GM11168 (cell line): Measurements from ENCODE around the gene PLCB4.
"Not testable (repeated sequence)": the region's sequence is repeated elsewhere in the genome, so short reads cannot be mapped to it uniquely, and the experiment has no call there.

ENCODE experiments used
- in situ Hi-C: fragments of 300-500 bp; cut with MboI; formaldehyde crosslinking; loops from one replicate; pipeline ENCODE4 v1.12.0; 2022; ENCODE audit warnings: low sequenced_read_pairs; ENCODE audit not compliant: unreplicated experiment

The PLCB4 gene

DNA sequence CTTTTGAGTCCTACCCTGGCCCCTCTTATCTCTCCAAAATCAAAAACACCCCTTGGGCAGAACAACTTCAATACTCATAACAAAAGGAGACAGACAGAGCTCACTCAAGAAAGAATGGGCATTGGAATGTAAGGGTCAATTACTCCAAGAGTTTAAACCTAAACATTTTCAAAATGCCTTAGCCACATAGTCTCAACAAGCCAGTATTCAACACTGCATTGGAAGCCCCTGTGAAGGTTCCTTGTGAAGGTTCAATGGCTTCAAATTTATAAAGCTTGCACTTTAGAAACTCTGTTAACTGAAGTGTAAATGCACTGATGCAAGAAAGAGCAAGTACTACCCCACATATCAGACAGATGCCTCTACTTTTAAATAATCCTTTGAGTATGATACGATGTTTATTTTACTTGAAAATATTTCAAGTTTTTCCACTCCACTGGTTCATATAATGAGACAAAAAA is 306.4 kb downstream of the PLCB4 start:
- in situ Hi-C loops: no loop called here

DNA sequence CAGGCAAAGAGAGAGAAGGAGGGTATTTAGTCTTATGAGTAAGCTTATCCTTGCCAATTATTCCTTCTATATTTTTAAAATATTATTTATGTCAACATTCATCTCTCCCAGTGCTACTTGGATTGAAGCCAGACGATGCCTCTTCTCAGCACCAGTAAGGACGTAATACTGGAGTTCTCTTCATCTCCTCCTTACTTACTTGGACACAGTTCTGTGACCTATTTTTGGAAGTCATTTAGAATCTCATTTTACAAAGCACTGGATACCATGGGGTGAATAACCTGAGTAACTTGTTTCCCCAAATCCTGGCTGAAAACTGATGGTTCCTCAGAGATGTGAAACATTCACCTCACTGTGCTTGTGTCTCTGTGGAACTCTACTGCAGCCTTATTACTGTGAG is 308.1 kb downstream of the PLCB4 start:
- in situ Hi-C loops: no loop called here

DNA sequence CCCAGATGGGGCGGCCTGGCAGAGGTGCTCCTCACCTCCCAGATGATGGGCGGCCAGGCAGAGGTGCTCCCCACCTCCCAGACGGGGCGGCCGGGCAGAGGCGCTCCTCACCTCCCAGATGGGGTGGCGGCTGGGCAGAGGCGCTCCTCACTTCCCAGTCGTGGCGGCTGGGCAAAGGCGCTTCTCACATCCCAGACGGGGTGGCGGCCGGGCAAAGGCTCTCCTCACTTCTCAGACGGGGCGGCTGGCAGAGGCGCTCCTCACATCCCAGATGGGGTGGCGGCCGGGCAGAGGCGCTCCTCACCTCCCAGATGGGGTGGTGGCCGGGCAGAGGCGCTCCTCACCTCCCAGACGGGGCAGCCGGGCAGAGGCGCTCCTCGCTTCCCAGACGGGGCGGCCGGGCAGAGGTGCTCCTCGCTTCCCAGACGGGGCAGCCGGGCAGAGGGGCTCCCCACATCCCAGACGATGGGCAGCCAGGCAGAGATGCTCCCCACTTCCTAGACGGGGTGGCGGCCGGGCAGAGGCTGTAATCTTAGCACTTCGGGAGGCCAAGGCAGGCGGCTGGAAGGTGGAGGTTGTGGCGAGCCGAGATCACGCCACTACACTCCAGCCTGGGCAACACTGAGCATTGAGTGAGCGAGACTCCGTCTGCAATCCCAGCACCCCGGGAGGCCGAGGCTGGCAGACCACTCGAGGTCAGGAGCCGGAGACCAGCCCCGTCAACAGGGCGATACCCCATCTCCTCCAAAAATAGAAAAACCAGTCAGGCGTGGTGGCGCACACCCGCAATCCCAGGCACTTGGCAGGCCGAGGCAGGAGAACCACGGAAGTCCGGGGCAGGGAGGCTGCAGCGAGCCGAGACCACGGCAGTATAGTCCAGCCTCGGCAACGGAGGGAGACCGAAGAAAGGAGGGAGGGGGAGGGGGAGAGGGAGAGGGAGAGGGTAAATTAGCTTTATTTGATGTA is 316.7 kb downstream of the PLCB4 start:
- in situ Hi-C loops: not testable (repeated sequence)

DNA sequence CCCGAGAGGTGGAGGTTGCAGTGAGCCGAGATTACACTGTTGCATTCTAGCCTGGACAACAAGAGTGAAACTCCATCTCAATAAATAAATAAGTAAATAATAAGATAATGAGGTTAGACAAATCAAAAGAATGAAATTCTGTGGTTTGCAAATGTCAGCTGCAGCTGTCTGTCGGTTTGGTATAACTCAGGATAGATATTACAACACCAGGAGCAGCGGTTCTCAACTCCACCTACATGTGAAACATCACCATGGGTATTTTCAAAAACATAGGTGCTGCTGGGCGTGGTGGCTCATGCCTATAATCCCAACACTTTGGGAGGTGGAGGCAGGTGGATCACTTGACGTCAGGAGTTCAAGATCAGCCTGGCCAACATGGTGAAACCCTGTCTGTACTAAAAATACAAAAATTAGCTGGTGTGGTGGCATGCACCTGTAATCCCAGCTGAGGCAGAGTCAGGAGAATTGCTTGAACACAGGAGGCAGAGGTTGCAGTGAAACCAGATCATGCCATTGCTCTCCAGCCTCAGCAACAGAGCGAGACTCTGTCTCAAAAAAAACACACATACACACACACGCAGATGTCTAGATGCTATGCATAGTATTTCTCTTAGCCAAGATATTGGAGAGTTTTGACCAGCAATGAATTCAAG is 319.4 kb downstream of the PLCB4 start:
- in situ Hi-C loops: no loop called here

DNA sequence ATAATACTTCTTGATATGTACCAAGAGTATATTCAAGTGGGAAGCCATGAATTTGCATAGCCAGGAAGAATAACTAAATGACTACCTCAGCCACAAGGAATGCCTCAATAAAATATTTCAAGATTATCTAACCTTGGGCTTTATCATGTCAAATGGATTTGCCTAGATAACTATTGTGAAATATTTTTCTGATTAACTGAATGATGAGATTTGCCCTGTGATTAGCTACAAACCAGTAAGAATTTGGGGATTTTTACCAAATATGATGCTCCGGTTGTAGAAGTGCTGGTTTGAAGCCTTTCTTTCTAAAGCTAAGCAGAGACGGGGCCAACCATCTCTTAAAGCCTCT is 319.9 kb downstream of the PLCB4 start:
- in situ Hi-C loops: no loop called here

DNA sequence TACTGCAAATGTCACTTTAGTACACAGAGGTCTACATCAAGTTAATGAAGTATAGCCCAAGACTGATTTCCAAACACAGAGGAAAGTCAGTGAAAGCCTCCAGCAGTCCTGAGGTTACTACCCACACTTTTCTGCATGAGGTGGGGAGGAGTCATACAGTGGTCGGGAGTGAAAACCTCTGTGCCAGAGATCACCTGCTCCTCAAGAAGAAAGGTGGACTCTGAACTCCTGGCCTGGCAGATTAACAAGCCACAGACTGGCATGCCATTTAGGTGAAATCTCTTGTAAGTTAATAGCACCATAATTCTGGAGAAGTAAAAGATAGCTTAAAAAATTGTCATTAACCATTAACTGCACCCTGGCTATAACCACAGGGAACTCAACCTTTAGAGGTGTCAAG is 320.5 kb downstream of the PLCB4 start:
- in situ Hi-C loops: no loop called here

DNA sequence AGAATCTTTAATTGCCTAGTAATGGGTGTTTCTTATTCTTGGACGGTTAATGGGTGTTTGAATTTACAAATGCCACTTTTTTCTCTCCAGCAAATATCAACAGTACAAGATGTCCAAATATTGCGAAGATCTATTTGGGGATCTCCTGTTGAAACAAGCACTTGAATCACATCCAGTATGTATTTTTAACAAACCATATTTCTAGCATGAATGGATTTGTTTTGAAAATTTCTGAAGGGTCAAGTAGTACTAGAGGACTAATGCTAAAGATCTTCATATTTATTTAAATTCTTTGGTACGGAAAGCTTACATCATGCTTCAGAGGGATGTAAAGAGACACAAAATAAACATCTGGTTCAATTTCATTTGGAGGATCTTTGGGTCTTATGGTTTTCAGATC is 321.6 kb downstream of the PLCB4 start:
- in situ Hi-C loops: no loop called here

DNA sequence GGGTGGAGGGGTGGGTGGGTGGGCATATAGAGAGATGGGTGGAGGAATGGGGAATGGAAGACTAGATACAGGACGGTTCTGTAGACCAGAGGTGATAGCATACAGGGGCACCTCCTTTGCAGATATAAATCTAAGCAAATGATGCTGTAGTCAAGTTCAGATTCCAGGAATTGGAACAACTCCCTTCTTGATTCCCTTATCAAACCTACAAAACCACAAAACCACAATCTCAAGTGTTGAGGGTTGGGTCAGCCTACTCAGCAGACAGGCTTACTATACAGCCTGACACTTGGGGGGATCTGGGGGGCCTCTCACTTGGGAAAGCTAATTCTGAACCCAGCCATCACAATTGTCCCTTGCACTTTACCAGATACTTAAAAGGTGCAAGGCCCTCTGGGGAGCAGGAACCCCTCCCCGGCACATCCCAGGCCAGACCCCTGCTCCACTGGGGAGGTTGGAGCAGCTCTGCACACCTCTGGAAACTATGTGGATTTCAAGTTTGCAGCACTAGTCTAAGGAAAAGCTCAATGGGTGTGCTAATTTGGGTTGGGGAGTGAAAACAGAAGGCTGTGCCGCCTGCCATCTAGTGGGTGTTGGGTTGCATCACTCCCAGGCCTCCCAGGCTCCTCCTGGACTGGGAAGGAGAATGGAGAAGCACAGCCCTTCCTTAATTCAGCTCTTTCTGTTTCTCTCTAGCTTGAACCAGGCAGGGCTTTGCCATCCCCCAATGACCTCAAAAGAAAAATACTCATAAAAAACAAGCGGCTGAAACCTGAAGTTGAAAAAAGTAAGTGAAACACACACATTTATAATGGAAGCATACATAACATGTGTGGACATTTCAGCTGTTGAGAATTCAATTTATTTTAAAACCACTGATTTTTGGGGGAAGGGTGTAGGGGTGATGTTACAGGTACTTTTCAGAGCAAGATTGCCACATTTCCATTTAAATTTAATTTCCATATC is 324.3 kb downstream of the PLCB4 start:
- in situ Hi-C loops: no loop called here

DNA sequence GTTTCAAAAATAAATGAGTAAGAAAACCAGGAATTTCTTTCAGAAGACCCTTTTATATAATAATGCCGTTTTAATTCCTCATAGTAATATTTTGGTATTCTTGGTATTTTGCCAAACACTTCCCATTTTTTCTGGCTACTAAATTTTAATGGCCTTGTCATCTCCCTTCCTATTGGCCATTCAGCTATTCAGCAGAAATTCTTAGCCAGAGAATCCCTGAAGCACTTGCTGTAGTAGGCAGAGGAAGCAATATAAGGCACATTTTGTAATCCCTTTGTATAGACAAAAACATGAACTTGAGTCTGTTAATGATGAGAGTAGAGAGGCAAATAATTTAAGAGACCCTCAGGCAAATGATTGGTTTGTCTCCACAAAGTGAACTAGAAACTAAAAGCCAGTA is 327.1 kb downstream of the PLCB4 start:
- in situ Hi-C loops: no loop called here

DNA sequence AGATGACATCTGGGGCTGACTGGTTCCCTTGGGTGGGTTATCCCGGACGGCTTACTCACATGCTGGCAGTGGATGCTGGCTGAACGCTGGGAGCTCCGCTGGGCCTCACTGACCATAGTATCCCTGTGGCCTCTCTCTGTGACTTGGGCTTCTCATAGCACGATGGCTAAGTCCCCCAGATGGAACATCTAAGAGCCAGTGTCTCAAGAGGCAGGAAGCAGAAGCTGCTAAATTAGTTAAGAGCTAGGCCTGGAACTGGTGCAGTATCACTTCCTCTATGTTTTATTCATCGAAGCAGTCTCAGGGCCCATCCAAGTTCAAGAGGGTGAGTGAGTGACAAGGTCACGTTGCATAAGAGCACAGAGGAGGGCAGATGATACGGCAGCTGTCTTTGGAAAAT is 329.0 kb downstream of the PLCB4 start:
- in situ Hi-C loops: no loop called here

DNA sequence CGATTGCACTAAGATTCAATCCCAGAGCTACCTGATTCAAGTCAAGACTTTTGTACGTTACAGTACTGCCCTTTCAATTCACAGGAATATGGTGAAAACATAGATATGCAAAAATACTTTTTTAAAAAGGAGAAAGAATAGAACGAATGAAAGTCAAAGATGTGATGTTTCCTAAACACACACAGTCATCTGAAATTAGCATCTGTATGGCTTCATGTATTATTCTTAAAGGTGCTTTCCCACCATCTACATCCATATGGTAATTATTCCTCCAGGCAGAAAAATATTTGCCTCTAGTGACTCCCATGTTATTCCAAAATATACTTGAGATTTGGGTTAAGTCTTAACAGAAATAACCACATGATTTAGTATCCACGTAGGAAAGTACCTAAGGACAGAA is 330.0 kb downstream of the PLCB4 start:
- in situ Hi-C loops: no loop called here

DNA sequence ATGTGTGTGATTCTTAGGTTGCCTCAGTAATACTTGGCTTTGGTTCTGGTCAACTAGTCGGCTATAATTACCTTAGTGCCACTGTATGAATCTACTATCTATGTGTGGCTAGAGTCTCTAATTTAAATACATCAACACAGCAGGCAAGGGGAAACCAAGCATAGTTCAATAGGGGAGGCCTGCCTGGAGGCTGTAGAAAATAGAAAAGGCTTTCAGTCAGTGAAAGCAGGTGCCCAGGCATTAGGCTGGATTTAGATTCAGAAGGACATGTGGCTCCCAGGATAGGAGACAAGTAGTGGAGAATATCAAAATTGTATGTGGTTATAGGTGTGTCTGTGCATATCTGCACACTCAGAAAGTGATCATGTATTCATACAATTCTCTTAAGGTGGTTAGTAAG is 330.4 kb downstream of the PLCB4 start:
- in situ Hi-C loops: no loop called here

DNA sequence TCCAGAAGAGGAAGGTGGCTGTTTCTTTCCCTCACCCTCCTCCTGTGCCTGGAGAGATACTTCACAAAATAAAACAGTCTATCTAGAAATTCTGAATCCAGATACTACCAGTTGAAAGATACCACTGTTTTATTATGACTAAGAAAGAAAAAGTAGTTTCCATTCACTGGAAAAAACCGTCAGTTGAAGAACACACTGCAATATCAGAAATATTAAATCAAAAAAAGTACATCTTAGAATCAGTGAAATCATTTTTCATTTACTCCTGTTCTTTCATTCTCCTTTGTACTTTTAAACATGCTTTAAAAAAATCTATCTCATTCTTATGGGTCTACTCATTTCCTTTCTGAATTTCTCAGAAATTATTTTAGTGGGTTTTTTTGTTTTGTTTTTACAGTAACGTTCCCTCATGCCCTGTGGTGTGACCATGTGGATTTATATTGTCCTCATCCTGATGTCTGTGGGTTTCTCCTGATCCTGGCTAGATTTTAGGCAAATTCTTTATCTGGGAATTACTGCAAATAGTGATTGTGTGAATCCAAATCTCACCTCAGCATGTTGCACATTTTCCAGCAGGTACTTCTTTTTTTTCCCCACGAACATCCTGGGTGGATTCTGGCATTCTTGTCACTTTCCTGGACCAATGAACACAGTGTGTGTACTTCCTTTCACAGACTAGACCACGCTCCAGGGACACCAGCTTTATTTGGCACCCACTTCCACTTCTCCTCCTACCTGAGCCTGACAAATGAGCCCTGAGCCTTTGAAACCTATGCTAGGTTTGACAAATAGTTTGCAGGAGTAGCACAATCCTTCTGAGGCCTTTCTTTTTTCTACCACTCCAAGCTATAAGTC is 331.5 kb downstream of the PLCB4 start:
- in situ Hi-C loops: loop anchor here (10.0 kb wide), 1 partner anchor 514 kb away; no protein-coding TSS in a partner anchor

DNA sequence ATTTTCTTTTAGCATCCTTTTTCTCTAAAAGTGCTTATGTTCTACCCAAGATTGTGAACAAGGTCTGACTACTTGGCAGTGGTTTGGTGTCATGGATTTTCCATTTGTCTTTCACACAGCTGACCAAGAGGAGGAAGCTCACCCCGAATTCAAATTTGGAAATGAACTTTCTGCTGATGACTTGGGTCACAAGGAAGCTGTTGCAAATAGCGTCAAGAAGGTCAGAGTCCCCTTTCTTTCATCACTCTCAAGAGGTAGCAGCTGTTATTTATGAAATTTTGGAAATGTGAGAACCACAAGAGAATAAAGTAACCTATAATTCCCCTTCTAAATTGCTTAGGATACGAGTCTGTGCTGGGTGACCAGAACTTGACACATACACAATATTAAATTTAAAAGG is 332.5 kb downstream of the PLCB4 start:
- in situ Hi-C loops: loop anchor here (10.0 kb wide), 1 partner anchor 513 kb away; no protein-coding TSS in a partner anchor

DNA sequence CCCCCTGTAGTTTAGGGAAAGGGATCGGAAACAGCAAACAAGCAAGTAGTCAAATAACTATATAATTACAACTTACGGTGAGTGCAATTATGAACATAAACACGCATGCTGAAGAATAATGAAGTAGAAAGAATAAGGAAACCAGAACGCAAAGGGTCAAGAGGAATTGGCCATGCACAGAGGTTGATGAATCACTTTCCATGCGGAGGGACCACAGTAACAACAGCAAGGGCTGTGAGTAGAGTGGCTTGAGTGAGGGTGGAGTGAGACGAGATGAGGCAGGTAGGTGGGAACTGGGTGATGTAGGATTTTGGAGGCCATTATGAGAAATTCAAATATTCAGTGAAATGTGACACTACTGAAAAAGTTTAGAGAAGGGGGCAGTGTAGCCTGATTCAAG is 333.3 kb downstream of the PLCB4 start:
- in situ Hi-C loops: loop anchor here (10.0 kb wide), 1 partner anchor 513 kb away; no protein-coding TSS in a partner anchor

DNA sequence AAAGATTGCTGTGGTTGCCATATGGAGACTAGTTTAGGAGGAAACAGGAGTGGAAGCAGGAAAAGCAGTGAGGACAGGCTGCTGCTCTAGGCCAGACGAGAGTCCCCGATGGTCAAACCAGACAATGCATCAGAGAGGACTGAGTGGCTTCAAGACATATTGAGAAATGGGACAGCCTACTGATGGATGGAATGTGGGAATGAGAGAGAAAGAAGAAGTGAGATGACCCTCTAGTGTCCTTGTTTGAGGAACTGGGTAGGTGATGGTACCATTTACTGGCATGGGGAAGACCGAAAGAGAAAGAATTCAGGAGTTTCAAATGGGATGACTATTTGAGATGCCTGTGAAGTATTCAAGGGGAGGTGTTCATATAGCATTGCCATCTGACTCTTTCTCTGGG is 333.7 kb downstream of the PLCB4 start:
- in situ Hi-C loops: loop anchor here (10.0 kb wide), 1 partner anchor 512 kb away; no protein-coding TSS in a partner anchor

DNA sequence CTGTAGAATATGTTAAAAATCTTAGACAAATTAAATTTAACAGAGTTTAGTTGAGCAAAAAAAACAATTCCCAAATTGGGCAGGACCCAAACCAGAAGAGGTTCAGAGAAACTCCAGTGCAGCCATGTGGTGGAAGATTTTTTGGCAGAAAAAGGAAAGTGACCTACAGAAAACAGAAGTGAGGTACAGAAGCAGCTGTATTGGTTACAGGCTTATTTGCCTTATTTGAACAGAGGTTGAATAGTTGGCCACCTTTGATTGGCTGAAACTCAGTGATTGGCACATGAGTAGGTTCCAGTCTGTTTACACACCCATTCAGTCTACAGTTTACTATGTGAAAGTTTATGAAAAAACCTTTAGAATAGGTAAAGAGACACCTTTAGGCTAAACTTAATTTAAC is 334.6 kb downstream of the PLCB4 start:
- in situ Hi-C loops: loop anchor here (10.0 kb wide), 1 partner anchor 511 kb away; no protein-coding TSS in a partner anchor

DNA sequence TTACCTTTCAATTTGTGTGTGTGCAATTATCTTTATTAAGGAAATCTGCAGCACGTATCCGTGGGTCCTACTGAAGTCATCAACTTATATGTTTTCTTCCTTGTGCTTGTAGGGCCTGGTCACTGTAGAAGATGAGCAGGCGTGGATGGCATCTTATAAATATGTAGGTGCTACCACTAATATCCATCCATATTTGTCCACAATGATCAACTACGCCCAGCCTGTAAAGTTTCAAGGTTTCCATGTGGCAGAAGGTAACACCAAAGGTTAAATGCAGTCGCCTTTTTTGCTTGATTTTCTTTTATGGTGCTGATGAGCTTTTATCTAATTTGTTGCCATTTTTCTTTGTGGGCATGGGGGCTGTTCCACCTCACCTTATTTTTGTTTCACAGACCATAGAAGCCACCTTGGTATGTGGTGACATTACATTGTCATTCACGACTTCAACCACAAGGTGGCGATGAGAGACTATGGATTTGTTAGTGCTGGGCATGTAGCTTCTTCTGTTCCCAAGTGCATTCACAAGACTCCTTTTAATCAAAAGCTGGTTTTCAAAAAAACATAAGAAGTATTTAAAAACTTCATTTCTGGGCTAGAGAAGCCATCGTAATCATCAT is 339.0 kb downstream of the PLCB4 start:
- in situ Hi-C loops: loop anchor here (5.0 to 10.0 kb wide), 2 partner anchors 194 to 507 kb away; no protein-coding TSS in a partner anchor
